ENCODE results near the gene MTUS2. TPM values are rescaled to one million over a fixed set of nuclear protein-coding genes. Genes with fewer than 3 reads are reported as not detected.

Gene MTUS2
- total RNA-seq, 1 donor from 2014 or later: 0.67 TPM

DNA sequence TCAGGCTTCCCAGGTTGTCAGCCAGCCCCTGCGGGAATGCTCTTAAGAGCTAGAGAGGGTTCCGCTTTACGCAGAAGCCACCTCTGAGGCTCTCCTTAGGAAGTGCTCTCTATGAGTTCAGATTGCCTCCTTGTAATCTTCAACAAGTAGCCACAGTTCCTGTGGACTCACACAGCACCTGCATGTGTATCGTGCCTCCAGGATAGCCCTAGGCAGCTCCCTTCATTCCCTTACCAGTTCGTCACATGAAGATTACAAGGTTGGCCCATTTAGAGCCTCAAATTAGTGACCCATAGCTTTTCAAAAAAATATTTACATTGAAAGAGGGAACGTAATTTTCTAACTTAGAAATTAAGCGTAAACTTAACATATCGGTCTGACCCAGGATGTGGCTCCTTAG lies 284.3 kb downstream of the MTUS2 start:
- no peaks in the 10 kb centered on the region for H3K4me1 ChIP-seq
- H3K9me3 ChIP-seq (ENCODE audit: low read depth): no peaks in the 10 kb centered on the region
- Mint-ChIP-seq H3K4me3 (no peak overlapping the region), H3K9me3 (no peaks in the 10 kb centered on the region), H3K27ac (no peak overlapping the region), H3K36me3 (no peaks in the 10 kb centered on the region), H3K27me3 (ENCODE audit: insufficient read depth, low read depth) (peaks cover 2% of the 10 kb centered on the region), H3K4me1 (peaks cover 2% of the 10 kb centered on the region)
- no peaks in the 10 kb centered on the region for H4K20me1 ChIP-seq (ENCODE audit: low read depth)
- DNase-seq (ENCODE audit: low spot score): no peak
- no peaks in the 10 kb centered on the region for H3K36me3 ChIP-seq
- H3K4me3 ChIP-seq: no peak overlapping the region
- no peaks in the 10 kb centered on the region for H3F3A ChIP-seq (ENCODE audit: low read depth)
- H3K27ac ChIP-seq: no peak overlapping the region
- no peak overlapping the region for H3K9ac ChIP-seq
- H2AFZ ChIP-seq (replicated peaks): no peak overlapping the region
- no peak overlapping the region for H3K4me2 ChIP-seq
- H3K79me2 ChIP-seq (ENCODE audit: low read depth): no peaks in the 10 kb centered on the region
- TF ChIP-seq EZH2phosphoT487 (IDR thresholded peaks at IDR 0.05) (no peak), EZH2 (IDR thresholded peaks at IDR 0.05) (no peak)
- TF ChIP-seq, protein P1, sequence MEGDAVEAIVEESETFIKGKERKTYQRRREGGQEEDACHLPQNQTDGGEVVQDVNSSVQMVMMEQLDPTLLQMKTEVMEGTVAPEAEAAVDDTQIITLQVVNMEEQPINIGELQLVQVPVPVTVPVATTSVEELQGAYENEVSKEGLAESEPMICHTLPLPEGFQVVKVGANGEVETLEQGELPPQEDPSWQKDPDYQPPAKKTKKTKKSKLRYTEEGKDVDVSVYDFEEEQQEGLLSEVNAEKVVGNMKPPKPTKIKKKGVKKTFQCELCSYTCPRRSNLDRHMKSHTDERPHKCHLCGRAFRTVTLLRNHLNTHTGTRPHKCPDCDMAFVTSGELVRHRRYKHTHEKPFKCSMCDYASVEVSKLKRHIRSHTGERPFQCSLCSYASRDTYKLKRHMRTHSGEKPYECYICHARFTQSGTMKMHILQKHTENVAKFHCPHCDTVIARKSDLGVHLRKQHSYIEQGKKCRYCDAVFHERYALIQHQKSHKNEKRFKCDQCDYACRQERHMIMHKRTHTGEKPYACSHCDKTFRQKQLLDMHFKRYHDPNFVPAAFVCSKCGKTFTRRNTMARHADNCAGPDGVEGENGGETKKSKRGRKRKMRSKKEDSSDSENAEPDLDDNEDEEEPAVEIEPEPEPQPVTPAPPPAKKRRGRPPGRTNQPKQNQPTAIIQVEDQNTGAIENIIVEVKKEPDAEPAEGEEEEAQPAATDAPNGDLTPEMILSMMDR (IDR thresholded peaks at IDR 0.05): no peak
- H3K27me3 ChIP-seq: no peaks in the 10 kb centered on the region

- Histone ChIP-seq H3K4me1 (peaks cover 10% of the 10 kb centered on the region), H4K20me1 (ENCODE audit: low read depth) (no peaks in the 10 kb centered on the region), H3K4me2 (no peak overlapping the region), H3K79me2 (ENCODE audit: low read depth) (no peaks in the 10 kb centered on the region), H3K27me3 (no peaks in the 10 kb centered on the region), H3K36me3 (no peaks in the 10 kb centered on the region), H3K9me3 (ENCODE audit: low read depth) (no peaks in the 10 kb centered on the region), H3K27ac (no peak overlapping the region), H3K4me3 (no peak overlapping the region), H2AFZ (replicated peaks) (peak overlapping the region; percentile 85), H3K9ac (no peak overlapping the region), H3F3A (ENCODE audit: low read depth) (no peaks in the 10 kb centered on the region)
- peak; percentile 34 for DNase-seq (ENCODE audit: low spot score)
- H3K36me3 Mint-ChIP-seq: no peaks in the 10 kb centered on the region
- peaks cover 2% of the 10 kb centered on the region for H3K27me3 Mint-ChIP-seq (ENCODE audit: insufficient read depth, low read depth)
- no peak overlapping the region for H3K27ac Mint-ChIP-seq
- H3K4me1 Mint-ChIP-seq: peaks cover 2% of the 10 kb centered on the region
- no peaks in the 10 kb centered on the region for H3K9me3 Mint-ChIP-seq
- H3K4me3 Mint-ChIP-seq: no peak overlapping the region
- TF ChIP-seq EZH2 (IDR thresholded peaks at IDR 0.05): no peak
- TF ChIP-seq, protein P1 (IDR thresholded peaks at IDR 0.05): peak; percentile 62
Observed at GRCh38 chr13:29105779-29106178, 285.6 kb downstream of the MTUS2 start.

GRCh38 chr13:29106651-29107050 lies 286.5 kb downstream of the MTUS2 start:
- Histone ChIP-seq H3K79me2 (ENCODE audit: low read depth) (no peaks in the 10 kb centered on the region), H3K4me1 (peaks cover 10% of the 10 kb centered on the region), H3K9ac (no peak overlapping the region), H3F3A (ENCODE audit: low read depth) (no peaks in the 10 kb centered on the region), H3K4me2 (no peak overlapping the region), H2AFZ (replicated peaks) (no peak overlapping the region), H3K9me3 (ENCODE audit: low read depth) (no peaks in the 10 kb centered on the region), H4K20me1 (ENCODE audit: low read depth) (no peaks in the 10 kb centered on the region), H3K27me3 (no peaks in the 10 kb centered on the region), H3K4me3 (no peak overlapping the region), H3K27ac (no peak overlapping the region), H3K36me3 (no peaks in the 10 kb centered on the region)
- Mint-ChIP-seq H3K36me3 (no peaks in the 10 kb centered on the region), H3K4me3 (no peak overlapping the region), H3K4me1 (peaks cover 2% of the 10 kb centered on the region), H3K9me3 (no peaks in the 10 kb centered on the region), H3K27me3 (ENCODE audit: insufficient read depth, low read depth) (peaks cover 2% of the 10 kb centered on the region), H3K27ac (no peak overlapping the region)
- TF ChIP-seq, protein P1 (IDR thresholded peaks at IDR 0.05): no peak
- TF ChIP-seq EZH2phosphoT487 (IDR thresholded peaks at IDR 0.05) (no peak), EZH2 (IDR thresholded peaks at IDR 0.05) (no peak)
- no peak for DNase-seq (ENCODE audit: low spot score)

Data from neural progenitor cell (in vitro differentiated cells).